ENCODE results near the gene SLC26A8. TPM values are rescaled to one million over a fixed set of nuclear protein-coding genes. Genes with fewer than 3 reads are reported as not detected.

SLC26A8 gene
- total and polyA plus RNA-seq, 2 of the 13 experiments (the other 11 are each of a cell fraction or from before 2014, with no cell fraction given), result 0.46 TPM; not detected in 1

- TF ChIP-seq ZNF770 (CRISPR knock-in tag; IDR thresholded peaks at IDR 0.05) (peak; percentile 34; the same call in 1 of the 2 replicates), KDM4B (CRISPR knock-in tag; IDR thresholded peaks at IDR 0.05) (0 out of 2 replicates have a peak, but pooled peaks have one; percentile 63), MIER2 (CRISPR knock-in tag; IDR thresholded peaks at IDR 0.05) (no peak; the same call in none of the 2 replicates), ZFP36L1 (CRISPR knock-in tag; IDR thresholded peaks at IDR 0.05) (no peak), SOX6 (IDR thresholded peaks at IDR 0.05) (no peak), SOX6 (CRISPR knock-in tag; IDR thresholded peaks at IDR 0.05) (peak; percentile 61), TBP (CRISPR knock-in tag; IDR thresholded peaks at IDR 0.05) (no peak), ZNF792 (CRISPR knock-in tag; IDR thresholded peaks at IDR 0.05) (peak; percentile 97), RFXANK (CRISPR knock-in tag; IDR thresholded peaks at IDR 0.05) (0 out of 2 replicates have a peak, but pooled peaks have one; percentile 54), HES4 (CRISPR knock-in tag; IDR thresholded peaks at IDR 0.05; ENCODE audit: borderline replicate concordance) (peak; percentile 99), ZNF142 (CRISPR knock-in tag; IDR thresholded peaks at IDR 0.05) (peak; percentile 71; the same call in 1 of the 2 replicates), MAFF (IDR thresholded peaks at IDR 0.05; ENCODE audit: low read depth, low read length) (peak; percentile 42; the same call in 1 of the 2 replicates), MBD4 (IDR thresholded peaks at IDR 0.05; ENCODE audit: borderline replicate concordance, low read length) (no peak), EED (CRISPR knock-in tag; IDR thresholded peaks at IDR 0.05) (peak; percentile 62; the same call in 1 of the 2 replicates), SNRNP70 (IDR thresholded peaks at IDR 0.05; ENCODE audit: low read depth, low read length) (no peak), ARID2 (CRISPR knock-in tag; IDR thresholded peaks at IDR 0.05; ENCODE audit: borderline replicate concordance) (peak; percentile 96), CHCHD3 (CRISPR knock-in tag; IDR thresholded peaks at IDR 0.05) (peak; percentile 86; the same call in 1 of the 2 replicates), ZSCAN22 (CRISPR knock-in tag; IDR thresholded peaks at IDR 0.05) (no peak), ZNF136 (CRISPR knock-in tag; IDR thresholded peaks at IDR 0.05; ENCODE audit: low read depth) (no peak), THAP11 (CRISPR knock-in tag; IDR thresholded peaks at IDR 0.05) (peak; percentile 68), SIN3A (IDR thresholded peaks at IDR 0.05; ENCODE audit: borderline replicate concordance, low read depth, low read length) (peak; percentile 76; the same call in 1 of the 2 replicates), ZFYVE20 (CRISPR knock-in tag; IDR thresholded peaks at IDR 0.05; ENCODE audit: borderline replicate concordance, low read depth) (no peak), PRMT3 (CRISPR knock-in tag; IDR thresholded peaks at IDR 0.05; ENCODE audit: borderline replicate concordance, low read depth) (no peak)
Measured at GRCh38 chr6:35920793-35921732, 103.4 kb downstream of the SLC26A8 start, which contains the start of gene SRPK1 (continued).
